Neuronal stem cell (in vitro differentiated cells): ENCODE measurements around the gene PIAS4.

Source experiments
- DNase-seq: peaks from one replicate; pipeline ENCODE4 v3.0.0-alpha.2; 2013; ENCODE audit warnings: low spot score
- H2AFZ ChIP-seq: one replicate; pipeline ENCODE4 v1.6.1; 2013; ENCODE audit warnings: mild to moderate bottlenecking, low read length, inconsistent platforms
- H2AK5ac ChIP-seq: 2 replicates; pipeline ENCODE4 v1.6.1; 2013; ENCODE audit warnings: low read depth, mild to moderate bottlenecking, inconsistent platforms, low read length, moderate library complexity, mixed read lengths
- H2BK120ac ChIP-seq: 2 replicates; pipeline ENCODE4 v1.6.1; 2013; ENCODE audit warnings: low read depth, mild to moderate bottlenecking, inconsistent platforms, low read length, moderate library complexity, mixed read lengths
- H2BK12ac ChIP-seq: one replicate; pipeline ENCODE4 v1.6.1; 2013; ENCODE audit warnings: low read length, inconsistent platforms
- H2BK15ac ChIP-seq: 2 replicates; pipeline ENCODE4 v1.6.1; 2013; ENCODE audit warnings: mild to moderate bottlenecking, low read length, inconsistent platforms, mixed read lengths
- H2BK5ac ChIP-seq: one replicate; pipeline ENCODE4 v1.6.1; 2013; ENCODE audit warnings: inconsistent platforms, mild to moderate bottlenecking, low read length, moderate library complexity
- H3K14ac ChIP-seq: one replicate; pipeline ENCODE4 v1.6.1; 2013; ENCODE audit warnings: low read length, inconsistent platforms
- H3K18ac ChIP-seq: 2 replicates; pipeline ENCODE4 v1.6.1; 2013; ENCODE audit warnings: low read length, inconsistent platforms
- H3K23ac ChIP-seq: 2 replicates; pipeline ENCODE4 v1.6.1; 2013; ENCODE audit warnings: low read depth, mild to moderate bottlenecking, mixed read lengths, low read length, inconsistent platforms; ENCODE audit not compliant: poor library complexity
- H3K27ac ChIP-seq: replicated peaks from 3 replicates; pipeline ENCODE4 v1.5.1; 2013; ENCODE audit warnings: low read length, inconsistent platforms
- H3K27me3 ChIP-seq, 3 experiments: 2 replicates each; pipeline ENCODE4 v1.6.1; 2013; ENCODE audit warnings: low read length in 3 of 3, mild to moderate bottlenecking in 2 of 3, inconsistent platforms in 1 of 3, low read depth in 1 of 3, mixed read lengths in 1 of 3, moderate library complexity in 1 of 3; ENCODE audit not compliant: control insufficient read depth in 3 of 3, insufficient read depth in 3 of 3
- H3K36me3 ChIP-seq, 2 donors: replicated peaks in 1 of 2; 2 replicates each; pipeline ENCODE4 v1.6.1; 2013; ENCODE audit warnings: low read length in 2 of 2; ENCODE audit not compliant: control insufficient read depth in 2 of 2, insufficient read depth in 2 of 2
- H3K4ac ChIP-seq: 2 replicates; pipeline ENCODE4 v1.6.1; 2013; ENCODE audit warnings: inconsistent platforms, mild to moderate bottlenecking, low read length, moderate library complexity
- H3K4me1 ChIP-seq, 2 donors: 1 replicate in 1 of 2; 2 replicates in 1 of 2; pipeline ENCODE4 v1.6.1; 2013; ENCODE audit warnings: low read length in 2 of 2, low read depth in 1 of 2; ENCODE audit not compliant: control insufficient read depth in 2 of 2, insufficient read depth in 1 of 2
- H3K4me2 ChIP-seq: one replicate; pipeline ENCODE4 v1.6.1; 2013; ENCODE audit warnings: mild to moderate bottlenecking, low read length, inconsistent platforms; ENCODE audit not compliant: insufficient read depth, poor library complexity, severe bottlenecking
- H3K4me3 ChIP-seq, 2 donors: 2 replicates each; pipeline ENCODE4 v1.5.1; 2013; ENCODE audit warnings: low read length in 2 of 2, mild to moderate bottlenecking in 2 of 2, inconsistent platforms in 1 of 2, moderate library complexity in 1 of 2
- H3K79me1 ChIP-seq: one replicate; pipeline ENCODE4 v1.6.1; 2013; ENCODE audit warnings: low read depth, mild to moderate bottlenecking, inconsistent platforms, low read length, moderate library complexity
- H3K9ac ChIP-seq: one replicate; pipeline ENCODE4 v1.6.1; 2013; ENCODE audit warnings: mild to moderate bottlenecking, low read depth, low read length, inconsistent platforms; ENCODE audit not compliant: poor library complexity
- H3K9me3 ChIP-seq, 2 donors: replicated peaks in 1 of 2; 2 replicates each; pipeline versions ENCODE3 to v1.6.1; 2013; ENCODE audit warnings: low read length in 2 of 2, mild to moderate bottlenecking in 2 of 2, inconsistent platforms in 1 of 2, low read depth in 1 of 2, mixed read lengths in 1 of 2, moderate library complexity in 1 of 2; ENCODE audit not compliant: control insufficient read depth in 2 of 2, insufficient read depth in 1 of 2
- H4K8ac ChIP-seq: one replicate; pipeline ENCODE4 v1.6.1; 2013; ENCODE audit warnings: low read depth, mild to moderate bottlenecking, inconsistent platforms, low read length, moderate library complexity
- H4K91ac ChIP-seq: one replicate; pipeline ENCODE4 v1.6.1; 2013; ENCODE audit warnings: low read length, low read depth, mild to moderate bottlenecking, inconsistent platforms; ENCODE audit not compliant: poor library complexity
- WGBS, 2 donors: extraction: QIAGEN DNeasy Blood & Tissue Kit; methylation state at CpG; one replicate each; pipeline ENCODE4 v1.1.7; 2013; ENCODE audit warnings: missing lambda C conversion rate in 2 of 2, mixed read lengths in 1 of 2; ENCODE audit not compliant: insufficient read length in 2 of 2, insufficient replicate concordance in 1 of 2; ENCODE audit errors: extremely low coverage in 2 of 2; 5-methylcytosine and 5-hydroxymethylcytosine counted together

PIAS4 gene

GRCh38 chr19:4034048-4035017 is 26.8 kb downstream of the PIAS4 start:
- H4K8ac ChIP-seq: no peak overlapping the region
- H3K27me3 ChIP-seq: peaks cover 0 to 2% (median 0%) of the 10 kb centered on the region in 3 experiments
- peaks cover 6 to 8% of the 10 kb centered on the region in 2 donors for H3K9me3 ChIP-seq
- no peak overlapping the region for H3K27ac ChIP-seq
- peak overlapping the region; percentile 31 for H3K23ac ChIP-seq
- peaks cover 43 to 76% of the 10 kb centered on the region in 2 donors for H3K36me3 ChIP-seq
- no peak overlapping the region for H4K91ac ChIP-seq
- H3K4me3 ChIP-seq: no peak overlapping the region
- H3K4ac ChIP-seq: no peak overlapping the region
- no peak overlapping the region for H3K18ac ChIP-seq
- no peak overlapping the region for H2AK5ac ChIP-seq
- no peak for DNase-seq
- no peak overlapping the region for H2BK120ac ChIP-seq
- peak overlapping the region; percentile 44 for H3K9ac ChIP-seq
- no peaks in the 10 kb centered on the region for H3K4me1 ChIP-seq
- peaks cover 9% of the 10 kb centered on the region for H3K79me1 ChIP-seq
- H2BK12ac ChIP-seq: no peak overlapping the region
- H2BK5ac ChIP-seq: no peak overlapping the region
- no peak overlapping the region for H2AFZ ChIP-seq
- no CpG with 5 or more reads among the region's 34 CpGs for WGBS, 2 donors
- H2BK15ac ChIP-seq: no peak overlapping the region
- no peak overlapping the region for H3K14ac ChIP-seq
- H3K4me2 ChIP-seq: no peak overlapping the region

- Histone ChIP-seq H3K4me2 (no peak overlapping the region), H2BK15ac (no peak overlapping the region), H2BK5ac (no peak overlapping the region), H4K91ac (no peak overlapping the region), H2BK12ac (no peak overlapping the region), H2BK120ac (no peak overlapping the region), H3K4ac (no peak overlapping the region), H3K4me1 (no peaks in the 10 kb centered on the region), H3K27me3 (peaks cover 0 to 2% (median 0%) of the 10 kb centered on the region in 3 experiments), H3K4me3 (no peak overlapping the region), H3K9me3 (peaks cover 6 to 8% of the 10 kb centered on the region in 2 donors), H3K79me1 (peaks cover 9% of the 10 kb centered on the region), H2AK5ac (no peak overlapping the region), H3K27ac (no peak overlapping the region), H3K9ac (no peak overlapping the region), H3K14ac (no peak overlapping the region), H4K8ac (no peak overlapping the region), H3K18ac (no peak overlapping the region), H2AFZ (no peak overlapping the region), H3K23ac (peak overlapping the region; percentile 93), H3K36me3 (peaks cover 43 to 73% of the 10 kb centered on the region in 2 donors)
- no peak for DNase-seq
- no CpG with 5 or more reads among the region's 19 CpGs for WGBS, 2 donors
Measured at GRCh38 chr19:4035018-4035566, 27.6 kb downstream of the PIAS4 start.

GRCh38 chr19:4035582-4035981 is 28.0 kb downstream of the PIAS4 start:
- Histone ChIP-seq H3K27ac (no peak overlapping the region), H3K14ac (peak overlapping the region; percentile 38), H3K4ac (no peak overlapping the region), H4K8ac (peak overlapping the region; percentile 65), H3K27me3 (peaks cover 0 to 2% (median 0%) of the 10 kb centered on the region in 3 experiments), H2AK5ac (no peak overlapping the region), H3K9me3 (peaks cover 6 to 8% of the 10 kb centered on the region in 2 donors), H2BK5ac (no peak overlapping the region), H2AFZ (no peak overlapping the region), H4K91ac (no peak overlapping the region), H2BK12ac (peak overlapping the region; percentile 73), H3K4me2 (no peak overlapping the region), H3K9ac (peak overlapping the region; percentile 77), H2BK120ac (no peak overlapping the region), H3K4me1 (no peaks in the 10 kb centered on the region), H3K23ac (peak overlapping the region; percentile 93), H3K4me3 (peak overlapping the region in 1 of 2 donors; percentile 66), H3K36me3 (peaks cover 43 to 76% of the 10 kb centered on the region in 2 donors), H3K18ac (no peak overlapping the region), H2BK15ac (no peak overlapping the region), H3K79me1 (peaks cover 9% of the 10 kb centered on the region)
- DNase-seq: no peak
- WGBS, 2 donors: 100% methylated on average over 3 of the region's 10 CpGs; no CpG with 5 or more reads in 1 of the 2 donors
